Measurements from ENCODE around the gene ALDH1L1.

Gene ALDH1L1

GRCh38 chr3:126114443-126115386, 65.7 kb downstream of the ALDH1L1 start:
- intact Hi-C loops (cut with DNase I), result no loop called here
- peak in 8 of 42 donors; percentile 1 to 32 (median 9) for DNase-seq

GRCh38 chr3:126113733-126114442, 66.5 kb downstream of the ALDH1L1 start:
- intact Hi-C loops (cut with DNase I), result no loop called here
- peak in 7 of 42 donors; percentile 5 to 34 (median 23) for DNase-seq

- intact Hi-C loops (cut with DNase I), result no loop called here
- peak in 6 of 42 donors; percentile 1 to 19 (median 6) for DNase-seq
Observed at GRCh38 chr3:126113238-126113555, 67.2 kb downstream of the ALDH1L1 start.

GRCh38 chr3:126112531-126113237, 67.7 kb downstream of the ALDH1L1 start:
- DNase-seq, result peak in 10 of 42 donors; percentile 1 to 24 (median 10)
- intact Hi-C loops (cut with DNase I), result no loop called here

GRCh38 chr3:126111566-126112475, 68.6 kb downstream of the ALDH1L1 start:
- intact Hi-C loops (cut with DNase I), result no loop called here
- peak in 15 of 42 donors; percentile 1 to 26 (median 8) for DNase-seq

- peak in 9 of 42 donors; percentile 1 to 31 (median 8) for DNase-seq
- intact Hi-C loops (cut with DNase I), result no loop called here
Observed at GRCh38 chr3:126111126-126111551, 69.2 kb downstream of the ALDH1L1 start.

GRCh38 chr3:126110431-126111125, 69.8 kb downstream of the ALDH1L1 start:
- intact Hi-C loops (cut with DNase I), result no loop called here
- DNase-seq, result peak in 14 of 42 donors; percentile 1 to 24 (median 6)

GRCh38 chr3:126109880-126110235, 70.5 kb downstream of the ALDH1L1 start:
- DNase-seq, result peak in 14 of 42 donors; percentile 1 to 31 (median 9)
- intact Hi-C loops (cut with DNase I), result no loop called here

- intact Hi-C loops (cut with DNase I), result no loop called here
- peak in 12 of 42 donors; percentile 0 to 21 (median 8) for DNase-seq
Observed at GRCh38 chr3:126109146-126109879, 71.1 kb downstream of the ALDH1L1 start.

- intact Hi-C loops (cut with DNase I), result no loop called here
Observed at GRCh38 chr3:126108676-126109050, 71.7 kb downstream of the ALDH1L1 start.

GRCh38 chr3:126107957-126108675, 72.3 kb downstream of the ALDH1L1 start:
- DNase-seq, result peak in 10 of 42 donors; percentile 1 to 33 (median 16)
- intact Hi-C loops (cut with DNase I), result no loop called here

More at GRCh38 chr3:126108676-126109050, 71.7 kb downstream of the ALDH1L1 start:
- DNase-seq, result peak in 10 of 42 donors; percentile 3 to 18 (median 8)

- peak in 16 of 42 donors; percentile 1 to 29 (median 10) for DNase-seq
- intact Hi-C loops (cut with DNase I), result no loop called here
Observed at GRCh38 chr3:126107203-126107939, 73.0 kb downstream of the ALDH1L1 start.

- peak in 15 of 42 donors; percentile 1 to 29 (median 6) for DNase-seq
Observed at GRCh38 chr3:126106336-126107202, 73.8 kb downstream of the ALDH1L1 start.

GRCh38 chr3:126105691-126106187, 74.6 kb downstream of the ALDH1L1 start:
- intact Hi-C loops (cut with DNase I), result no loop called here
- peak in 12 of 42 donors; percentile 5 to 34 (median 12) for DNase-seq

More at GRCh38 chr3:126106336-126107202, 73.8 kb downstream of the ALDH1L1 start:
- intact Hi-C loops (cut with DNase I), result no loop called here

Data from head of caudate nucleus (tissue), 42 donors.